KOPT-K1 (cell line): ENCODE measurements around the gene DDAH2.

ENCODE experiments used
- H3K27ac ChIP-seq: fragments of 200-600 bp; sonication (generic); 2 replicates; pipeline ENCODE4 v1.5.1; 2016; ENCODE audit warnings: antibody characterized with exemption, mild to moderate bottlenecking, low read depth, low read length; ENCODE audit not compliant: poor library complexity, severe bottlenecking
- H3K36me3 ChIP-seq: fragments of 200-600 bp; sonication (generic); 2 replicates; pipeline ENCODE4 v1.5.1; 2017; ENCODE audit warnings: antibody characterized with exemption, mild to moderate bottlenecking, low read length, moderate library complexity; ENCODE audit not compliant: insufficient read depth
- H3K9me3 ChIP-seq: fragments of 200-600 bp; sonication (generic); 2 replicates; pipeline ENCODE4 v1.5.1; 2017; ENCODE audit warnings: antibody characterized with exemption, low read length, mild to moderate bottlenecking; ENCODE audit not compliant: insufficient read depth, poor library complexity, severe bottlenecking

DDAH2 gene

DNA sequence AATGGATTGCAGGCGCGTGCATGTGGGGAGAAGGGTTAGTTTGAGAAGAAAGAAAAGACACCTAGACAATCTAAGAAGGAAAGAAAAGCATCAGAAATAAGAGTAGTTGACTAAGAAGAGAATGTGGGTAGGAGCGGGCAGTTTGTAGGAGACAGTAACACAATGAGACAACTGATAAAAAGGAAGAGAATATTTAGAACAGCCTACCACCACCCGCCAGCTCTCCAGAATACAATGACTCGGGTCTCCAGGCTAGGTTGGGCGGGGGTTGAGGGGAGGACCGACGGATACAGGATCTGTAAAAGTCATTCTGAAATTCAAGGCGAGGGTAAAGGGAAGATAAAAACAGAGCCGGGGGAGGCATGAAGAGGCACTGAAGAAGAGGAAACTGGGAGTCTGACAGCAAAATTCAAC lies 26.7 kb downstream of the DDAH2 start:
- Histone ChIP-seq H3K36me3 (peaks cover 28% of the 10 kb centered on the region), H3K27ac (peak overlapping the region; percentile 88), H3K9me3 (no peaks in the 10 kb centered on the region)

DNA sequence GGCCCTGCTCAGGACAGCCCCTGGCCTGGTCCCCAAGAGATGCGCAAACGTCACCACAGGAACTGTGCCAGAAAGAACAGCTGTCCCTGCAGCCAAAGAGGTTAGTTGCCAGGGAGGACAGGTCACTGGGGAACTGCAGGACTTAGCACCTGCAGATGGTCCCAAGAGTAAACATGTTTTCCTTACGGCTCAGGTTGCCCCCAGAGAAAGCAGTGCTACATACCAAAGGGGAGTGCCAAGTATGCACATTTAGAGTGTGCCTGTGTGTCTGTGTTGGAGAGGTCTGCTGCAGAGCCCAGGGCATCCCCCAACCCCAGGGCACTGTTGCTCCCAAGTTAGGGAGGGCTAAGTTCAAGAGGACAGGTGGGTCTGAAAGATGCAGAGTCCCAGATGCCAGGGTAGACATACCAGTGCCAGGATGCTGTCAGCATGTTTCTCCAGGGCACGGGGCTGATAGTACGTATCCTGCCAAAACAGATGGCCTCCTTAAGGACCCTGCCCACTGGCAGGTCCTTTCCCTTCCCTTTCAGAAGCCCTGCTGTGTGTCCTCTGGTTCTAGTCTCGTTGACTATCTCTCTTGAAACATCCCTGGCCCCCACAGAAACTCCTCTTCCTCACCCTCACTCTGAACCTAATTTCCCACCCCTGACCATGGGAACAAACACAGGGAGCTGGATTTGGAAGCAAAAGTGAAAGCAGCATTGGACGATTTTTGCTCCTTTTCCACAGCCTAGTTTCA lies 27.3 kb downstream of the DDAH2 start:
- H3K36me3 ChIP-seq, result peaks cover 34% of the 10 kb centered on the region
- H3K9me3 ChIP-seq, result no peaks in the 10 kb centered on the region
- H3K27ac ChIP-seq, result peak overlapping the region; percentile 88

DNA sequence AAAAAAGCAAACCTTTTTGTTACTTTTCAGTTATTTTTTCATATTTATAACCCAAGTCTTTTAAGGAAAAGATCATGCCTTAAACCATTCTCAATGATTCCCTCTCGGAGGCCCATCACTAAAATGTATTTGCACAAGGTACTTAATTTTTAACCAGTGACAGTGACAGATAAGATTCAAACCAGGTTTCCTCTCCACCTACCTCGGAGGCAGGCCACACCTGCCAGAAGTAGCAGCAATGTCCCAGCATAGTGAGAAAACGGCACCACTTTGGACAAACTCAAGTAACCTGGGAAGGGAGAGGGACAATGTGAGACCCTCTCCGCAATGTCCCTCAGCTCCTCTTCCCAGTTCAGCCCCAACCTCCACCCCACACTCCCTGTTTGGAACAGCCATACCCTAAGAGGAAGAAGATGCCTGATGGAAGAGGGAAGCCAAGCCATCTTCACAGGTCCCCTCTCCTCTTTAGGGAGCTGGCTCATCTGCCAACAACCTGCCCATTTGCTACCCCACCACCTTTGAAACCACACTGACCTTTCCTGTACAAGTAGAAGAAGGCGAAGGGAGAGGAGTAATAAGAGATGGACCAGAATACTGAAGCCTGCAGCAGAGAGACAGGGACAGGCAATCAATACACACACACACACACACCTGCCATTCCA lies 28.2 kb downstream of the DDAH2 start:
- no peaks in the 10 kb centered on the region for H3K9me3 ChIP-seq
- no peak overlapping the region for H3K27ac ChIP-seq
- peaks cover 43% of the 10 kb centered on the region for H3K36me3 ChIP-seq

DNA sequence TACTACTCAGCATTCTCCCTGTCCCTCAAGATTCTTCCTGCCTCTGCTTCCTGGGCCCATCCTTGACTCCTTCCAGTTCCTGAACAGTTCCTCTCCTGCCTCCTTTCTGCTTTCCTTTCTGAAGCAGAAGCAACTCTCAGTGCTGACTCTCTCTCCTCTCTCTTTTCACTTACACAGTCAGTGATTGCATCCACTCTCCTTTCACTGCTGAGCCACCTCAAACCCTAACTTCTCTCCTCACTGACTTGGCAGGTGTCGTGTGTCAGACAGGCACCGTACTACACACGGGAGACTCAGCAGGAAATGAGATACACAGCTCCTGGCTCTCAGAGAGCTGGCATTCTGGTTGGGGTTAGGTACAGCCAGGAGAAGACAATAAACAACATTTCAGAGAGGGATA lies 31.5 kb downstream of the DDAH2 start:
- H3K36me3 ChIP-seq, result peaks cover 75% of the 10 kb centered on the region

DNA sequence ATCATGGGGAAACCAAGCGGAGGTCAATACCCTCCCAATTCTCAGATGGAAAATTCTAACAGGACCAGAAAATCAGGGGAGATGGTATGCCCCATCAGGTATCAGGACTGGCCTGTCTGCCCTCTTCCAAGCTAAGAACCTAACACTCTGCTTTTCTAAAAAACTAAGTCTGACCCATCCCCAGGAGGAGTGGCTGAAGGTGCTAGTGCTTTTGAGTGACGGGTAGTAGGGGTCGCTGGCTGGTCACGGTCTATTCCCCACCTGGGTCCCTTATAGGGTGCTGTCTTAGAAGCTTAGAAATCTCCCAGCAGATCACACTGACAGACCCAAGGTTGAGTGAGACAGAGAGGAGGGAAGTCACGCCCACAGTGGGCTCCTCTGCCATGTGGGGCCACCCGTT lies 35.6 kb downstream of the DDAH2 start:
- H3K27ac ChIP-seq, result no peak overlapping the region
- no peaks in the 10 kb centered on the region for H3K9me3 ChIP-seq
- H3K36me3 ChIP-seq, result peaks cover 95% of the 10 kb centered on the region

More for the DNA sequence above, 31.5 kb downstream of the DDAH2 start:
- Histone ChIP-seq H3K27ac (no peak overlapping the region), H3K9me3 (no peaks in the 10 kb centered on the region)

DNA sequence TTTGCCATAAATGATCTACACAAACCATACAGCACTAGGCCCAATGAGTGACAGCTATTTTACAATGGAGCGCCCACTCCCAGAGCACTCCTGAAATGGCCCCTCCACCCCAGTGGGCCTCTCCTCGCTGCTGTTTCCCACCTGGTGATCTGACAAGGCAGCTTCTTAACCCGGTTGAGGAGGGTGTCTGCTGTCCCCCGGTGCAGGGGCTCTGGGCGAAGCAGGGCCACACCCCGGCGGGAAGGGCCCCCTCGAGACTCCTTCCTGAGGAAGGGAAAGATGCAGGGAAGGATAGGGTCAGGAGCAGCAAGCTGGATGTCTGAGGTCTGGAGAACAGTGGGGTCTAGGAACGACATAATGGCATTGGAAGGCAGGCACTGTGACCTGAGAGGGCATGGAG lies 36.2 kb downstream of the DDAH2 start:
- Histone ChIP-seq H3K9me3 (no peaks in the 10 kb centered on the region), H3K27ac (no peak overlapping the region), H3K36me3 (peaks cover 99% of the 10 kb centered on the region)

DNA sequence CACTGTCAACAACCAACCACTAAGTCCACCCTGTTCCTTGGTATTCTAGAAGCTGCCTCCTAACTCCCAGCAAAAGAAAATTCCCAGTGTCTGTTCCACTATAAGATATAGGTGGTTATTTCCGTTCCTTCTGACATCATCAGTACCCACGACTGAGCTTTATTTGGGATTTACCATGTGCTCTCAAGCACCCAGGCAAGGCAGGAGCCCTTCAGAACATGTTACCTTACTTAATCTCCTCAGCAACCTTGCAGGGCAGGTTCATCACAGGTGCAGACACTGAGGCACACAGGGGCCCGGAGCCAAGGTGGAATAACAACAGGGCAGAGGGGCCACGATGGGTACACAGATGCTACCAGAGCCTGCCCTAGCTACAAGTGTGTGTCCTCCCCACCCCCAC lies 36.7 kb downstream of the DDAH2 start:
- H3K27ac ChIP-seq, result no peak overlapping the region
- H3K36me3 ChIP-seq, result peaks cover 99% of the 10 kb centered on the region
- H3K9me3 ChIP-seq, result no peaks in the 10 kb centered on the region

DNA sequence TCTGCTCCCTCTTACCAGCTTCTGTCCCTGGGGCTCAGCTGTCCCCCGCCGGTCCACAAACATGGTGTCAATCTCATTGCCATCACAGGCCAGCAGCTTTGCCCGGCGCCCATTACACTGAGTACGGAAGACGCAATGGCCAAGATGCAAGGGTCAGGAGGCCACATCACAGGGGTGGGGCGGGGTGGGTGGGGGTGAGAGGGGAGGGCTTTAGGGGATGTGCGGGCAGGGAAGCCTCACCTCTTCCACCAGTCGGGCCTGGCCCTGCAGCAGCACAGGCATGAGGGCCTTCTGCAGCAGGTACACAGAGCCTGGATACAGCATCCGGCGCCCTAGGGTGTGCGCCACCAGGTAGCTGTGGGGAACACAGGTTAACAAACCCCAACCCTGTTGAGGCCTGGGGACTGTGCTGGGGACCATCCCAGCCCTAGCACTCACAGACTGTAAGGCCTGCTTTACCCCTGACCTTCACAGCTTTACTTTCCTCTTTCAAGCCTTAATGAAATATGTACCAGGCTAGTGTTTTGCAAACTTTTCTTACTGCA lies 37.5 kb downstream of the DDAH2 start:
- no peak overlapping the region for H3K27ac ChIP-seq
- H3K9me3 ChIP-seq, result no peaks in the 10 kb centered on the region
- peaks cover 99% of the 10 kb centered on the region for H3K36me3 ChIP-seq

DNA sequence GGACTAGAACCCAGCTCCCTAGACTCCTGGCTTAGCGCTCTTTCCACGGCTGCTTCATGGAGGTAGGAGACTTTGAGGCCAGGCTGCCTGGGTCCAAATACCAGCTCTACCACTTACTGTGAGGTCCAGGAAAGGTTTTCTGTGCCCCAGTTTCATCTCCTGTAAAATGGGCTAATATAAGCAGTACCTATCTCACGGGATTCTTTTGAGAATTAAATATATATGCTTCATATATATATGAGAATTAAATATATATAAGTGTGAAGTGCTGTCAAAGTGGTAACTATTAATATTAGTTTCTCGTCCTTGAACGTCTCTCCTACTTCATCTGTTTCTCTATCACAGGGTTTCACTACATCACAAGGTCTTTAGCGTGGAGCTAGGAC lies 38.0 kb downstream of the DDAH2 start:
- Histone ChIP-seq H3K9me3 (no peaks in the 10 kb centered on the region), H3K36me3 (peaks cover 99% of the 10 kb centered on the region), H3K27ac (no peak overlapping the region)

DNA sequence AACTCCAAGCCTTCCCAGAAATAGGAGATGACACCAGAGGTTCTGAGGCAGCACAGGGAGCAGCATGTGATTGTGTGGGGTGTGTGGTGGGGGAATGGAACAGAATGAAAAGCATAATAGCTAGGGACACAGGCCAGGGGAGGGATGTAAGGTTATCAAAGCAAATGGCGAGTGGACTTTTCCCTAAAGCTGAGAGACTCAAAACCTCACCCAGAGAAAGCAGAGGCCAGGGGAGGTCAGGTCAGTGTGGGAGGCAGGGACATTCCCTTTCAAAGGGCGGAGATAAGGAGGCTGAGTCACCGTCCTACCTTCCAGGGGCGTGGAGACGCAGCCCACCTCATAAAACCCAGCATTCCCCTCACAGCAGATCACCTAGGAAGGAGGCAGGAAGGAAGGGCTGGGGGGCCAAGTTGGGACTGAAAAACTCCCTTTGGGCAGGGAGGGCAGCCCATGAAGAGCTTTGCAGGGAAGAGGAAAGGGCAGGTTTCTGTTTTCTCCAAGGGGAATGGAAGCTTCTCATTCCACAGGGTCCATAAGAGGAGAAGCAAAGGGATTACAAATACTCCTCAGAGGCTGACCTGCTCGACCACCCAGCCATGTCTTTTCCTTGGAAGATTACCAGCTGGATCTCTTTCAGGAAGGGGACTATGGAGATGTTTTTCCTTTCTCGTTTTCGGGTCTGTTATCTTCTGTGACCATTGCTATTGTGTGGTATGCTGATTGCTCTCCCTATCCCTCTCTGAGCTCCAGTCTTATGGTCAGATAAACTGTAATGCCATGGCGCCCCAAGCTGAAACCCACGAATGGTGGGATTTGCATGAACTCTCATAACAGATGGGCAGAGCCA lies 38.6 kb downstream of the DDAH2 start:
- Histone ChIP-seq H3K36me3 (peaks cover 100% of the 10 kb centered on the region), H3K9me3 (no peaks in the 10 kb centered on the region), H3K27ac (no peak overlapping the region)

DNA sequence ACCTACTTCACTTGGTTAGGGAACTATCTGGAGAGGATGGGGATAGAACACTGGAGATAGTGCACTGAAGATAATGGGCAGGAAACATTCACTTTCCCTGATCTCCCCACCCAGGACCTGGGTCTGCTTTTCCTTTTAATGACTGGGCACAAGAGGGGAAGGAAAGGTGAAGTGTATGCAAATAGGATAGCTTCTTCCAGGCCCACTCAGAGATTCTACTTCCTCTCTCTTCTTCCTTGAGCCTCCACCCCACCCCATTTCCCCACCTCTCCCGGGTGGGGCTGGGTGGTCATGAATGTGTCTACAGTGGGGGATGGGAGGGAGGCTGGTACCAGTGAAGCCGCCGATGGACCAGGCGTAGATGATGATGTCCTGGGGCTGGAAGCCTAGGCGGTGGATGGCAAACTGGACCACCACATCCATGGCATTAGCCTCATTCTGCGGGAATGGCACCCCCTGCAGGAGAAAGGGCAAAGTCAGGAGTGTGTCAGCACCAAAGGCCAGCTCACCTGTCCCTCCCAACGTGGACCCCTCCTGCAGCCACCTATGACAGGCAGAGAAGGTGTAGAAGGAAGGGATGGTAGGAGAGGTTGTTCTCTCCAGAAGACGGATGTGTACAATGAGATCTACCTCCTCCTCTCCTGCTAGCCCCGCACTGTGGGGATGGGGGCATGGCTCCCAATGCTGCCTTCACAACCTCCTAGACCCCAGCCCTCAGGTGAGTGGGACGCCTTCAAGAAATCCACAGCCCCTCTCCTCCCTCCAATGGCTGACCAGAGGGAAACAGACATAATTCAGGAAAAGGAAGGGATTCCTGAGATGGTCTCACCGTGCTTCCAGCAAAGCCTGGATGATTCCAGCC lies 39.6 kb downstream of the DDAH2 start:
- Histone ChIP-seq H3K27ac (no peak overlapping the region), H3K36me3 (peaks cover 97% of the 10 kb centered on the region), H3K9me3 (no peaks in the 10 kb centered on the region)

DNA sequence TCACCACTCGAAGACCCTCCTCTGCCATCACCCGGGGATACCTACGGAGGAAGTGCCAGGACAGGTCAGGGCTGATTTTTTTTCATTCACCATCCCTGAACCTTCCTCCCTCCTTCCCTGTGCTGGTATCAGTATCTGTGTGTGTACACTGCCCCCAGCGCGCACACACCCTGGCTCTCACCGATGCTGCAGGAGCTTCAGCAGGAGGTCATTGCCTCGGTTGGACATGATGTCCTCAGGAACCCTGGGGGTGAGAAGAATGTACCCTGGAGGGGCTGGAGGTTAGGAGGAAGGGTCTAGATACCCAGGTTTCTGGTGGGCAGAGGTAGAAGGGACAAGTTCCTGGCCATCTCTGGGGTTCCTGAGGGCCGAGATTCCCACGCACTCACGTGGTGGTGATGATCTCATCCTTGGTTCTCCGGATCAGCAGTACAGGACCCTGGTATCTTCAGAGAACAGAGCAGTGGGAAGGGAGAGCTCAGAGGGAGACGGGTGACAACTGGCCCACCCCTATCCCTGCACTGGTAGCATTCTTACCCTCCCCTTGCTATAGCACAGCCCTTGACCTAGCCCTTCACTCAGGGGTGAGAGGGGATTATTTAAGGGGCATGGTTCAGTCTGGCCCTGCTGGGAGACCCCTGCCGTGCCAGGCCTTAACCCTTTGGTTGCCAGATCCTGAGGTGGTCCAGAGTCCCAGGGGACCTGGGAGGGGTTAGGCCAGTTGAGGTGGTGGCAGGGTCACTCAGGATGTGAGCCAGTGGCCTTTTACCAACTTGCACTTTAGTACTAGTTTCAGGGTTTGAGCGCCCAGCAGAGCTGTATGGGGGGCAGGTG lies 41.0 kb downstream of the DDAH2 start:
- H3K36me3 ChIP-seq, result peaks cover 97% of the 10 kb centered on the region
- no peak overlapping the region for H3K27ac ChIP-seq
- no peaks in the 10 kb centered on the region for H3K9me3 ChIP-seq

DNA sequence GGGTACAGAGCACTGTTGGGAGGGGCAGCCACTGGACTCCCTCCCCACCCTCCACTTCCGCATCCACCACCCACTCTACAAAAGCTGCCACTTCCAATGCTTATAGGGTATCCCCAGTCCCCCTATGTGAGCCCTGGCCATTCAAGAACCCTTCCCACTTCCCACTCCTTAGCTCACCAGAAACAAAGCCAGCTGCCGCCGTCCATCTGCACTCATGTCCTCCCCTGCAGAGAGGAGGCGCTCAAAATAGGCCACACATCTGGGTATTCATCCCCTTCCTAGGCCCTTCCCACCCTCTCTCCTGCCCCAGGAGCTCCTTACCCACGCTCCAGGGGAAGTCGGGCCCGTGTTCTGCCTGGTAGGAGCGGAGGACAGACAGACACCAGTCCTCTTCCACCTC lies 41.8 kb downstream of the DDAH2 start:
- Histone ChIP-seq H3K9me3 (no peaks in the 10 kb centered on the region), H3K36me3 (peaks cover 92% of the 10 kb centered on the region), H3K27ac (no peak overlapping the region)

DNA sequence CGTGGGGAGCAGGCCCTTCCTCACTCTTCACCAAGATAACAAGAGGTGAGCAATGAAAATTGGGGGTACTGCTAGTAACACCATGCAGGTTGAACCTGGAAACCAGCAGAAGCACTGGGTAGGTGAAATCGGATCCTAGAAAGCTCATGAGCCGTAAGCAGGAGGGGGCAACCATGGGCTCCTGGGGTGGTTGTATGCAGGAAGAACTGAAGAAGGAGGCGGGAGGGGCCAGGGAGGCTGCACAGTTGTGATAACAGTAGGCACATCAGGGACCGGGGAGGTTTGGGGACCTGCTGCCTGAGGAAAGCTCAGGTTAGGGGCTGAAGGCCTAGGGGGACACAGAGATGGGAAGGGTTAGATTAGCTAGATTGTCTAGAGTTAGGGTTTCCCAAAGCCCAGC lies 42.6 kb downstream of the DDAH2 start:
- Histone ChIP-seq H3K27ac (no peak overlapping the region), H3K9me3 (no peaks in the 10 kb centered on the region), H3K36me3 (peaks cover 83% of the 10 kb centered on the region)
